HG03097 (cell line): ENCODE data around the gene C14orf180.
"Not testable (repeated sequence)": the region's sequence is repeated elsewhere in the genome, so short reads cannot be mapped to it uniquely, and the experiment has no call there.

Experiments used
- ATAC-seq: cut with Tn5 transposase; IDR thresholded peaks from one replicate; pipeline ENCODE4 v1.9.1; 2021; ENCODE audit not compliant: unreplicated experiment, low FRiP score

Gene C14orf180

DNA sequence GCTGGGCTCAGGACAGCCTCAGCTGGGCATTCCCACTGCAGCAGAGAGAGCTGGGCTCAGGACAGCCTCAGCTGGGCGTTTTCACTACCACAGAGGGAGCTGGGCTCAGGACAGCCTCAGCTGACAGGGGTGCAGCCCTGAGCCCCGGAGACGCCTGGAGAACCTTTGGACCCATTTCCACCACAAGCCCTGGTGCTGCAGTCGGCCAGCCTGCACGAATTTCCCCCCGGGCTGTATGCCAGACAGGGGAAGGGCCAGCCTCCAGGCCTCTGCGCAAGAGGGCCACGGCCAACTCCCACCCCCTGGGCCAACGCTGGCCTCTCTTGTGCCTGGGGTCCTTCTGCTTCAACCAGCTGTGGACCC, 2.6 kb upstream of the C14orf180 start:
- ATAC-seq: no peak

DNA sequence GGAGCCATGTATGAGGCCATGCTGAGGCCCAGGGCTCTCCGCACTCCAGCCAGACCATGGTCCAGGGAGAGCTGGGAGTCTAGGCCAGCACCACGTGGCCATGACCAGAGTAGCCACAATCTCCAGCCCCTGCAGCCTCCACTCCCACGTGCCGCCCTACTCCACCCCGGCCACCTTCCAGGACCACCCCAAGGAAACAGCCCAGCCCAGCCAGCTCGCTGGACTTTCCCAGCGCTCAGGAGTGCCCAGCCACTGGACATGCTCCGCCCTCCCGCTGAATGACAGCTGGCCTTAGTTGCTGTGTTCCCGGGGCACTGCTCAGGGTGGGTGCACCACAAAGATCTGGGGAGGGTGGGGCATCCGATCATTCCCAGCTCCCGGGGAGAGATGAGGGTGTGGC, 2.1 kb upstream of the C14orf180 start:
- ATAC-seq: no peak

DNA sequence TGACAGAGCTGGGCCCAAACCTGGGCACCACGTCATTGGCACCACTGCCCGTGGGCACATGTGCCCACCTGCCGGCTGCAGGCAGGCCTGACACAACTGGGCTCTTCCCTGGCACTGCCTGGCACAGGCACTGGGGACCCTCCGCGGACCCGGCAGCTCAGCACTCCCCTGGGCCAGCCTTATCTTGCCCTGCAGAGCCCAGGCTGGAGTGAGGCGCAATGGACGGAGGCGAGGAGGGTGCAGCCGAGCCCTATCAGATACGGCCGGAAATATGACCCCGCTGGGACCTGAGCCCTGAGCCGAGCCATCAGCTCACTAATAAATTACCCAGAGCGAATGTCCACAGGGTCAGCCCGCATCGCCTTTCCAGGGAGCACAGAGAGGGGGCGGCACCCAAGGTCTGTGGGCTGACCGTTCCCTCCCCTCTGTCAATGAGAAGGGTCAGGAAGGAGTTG, 1.7 kb upstream of the C14orf180 start:
- no peak for ATAC-seq

DNA sequence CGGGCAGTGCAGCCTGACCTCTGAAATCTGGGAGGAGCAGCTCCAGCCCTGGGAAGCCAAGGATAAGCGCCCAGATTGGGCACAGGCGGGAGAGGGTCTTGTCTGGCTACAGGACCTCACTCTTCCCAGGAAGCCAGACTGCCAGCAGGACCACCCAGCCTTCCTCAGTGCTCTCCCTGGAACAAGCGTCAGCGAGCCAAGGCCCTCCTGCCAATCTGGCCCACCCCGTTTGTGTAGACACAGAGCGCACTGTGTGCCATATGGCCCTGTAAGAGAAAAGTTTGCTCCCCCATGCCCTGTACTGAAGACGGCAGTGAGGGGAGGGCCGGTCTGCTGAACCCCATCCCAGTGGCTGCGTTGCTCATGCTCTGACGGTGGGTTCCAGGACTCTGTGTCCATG, 1.2 kb upstream of the C14orf180 start:
- ATAC-seq: no peak

DNA sequence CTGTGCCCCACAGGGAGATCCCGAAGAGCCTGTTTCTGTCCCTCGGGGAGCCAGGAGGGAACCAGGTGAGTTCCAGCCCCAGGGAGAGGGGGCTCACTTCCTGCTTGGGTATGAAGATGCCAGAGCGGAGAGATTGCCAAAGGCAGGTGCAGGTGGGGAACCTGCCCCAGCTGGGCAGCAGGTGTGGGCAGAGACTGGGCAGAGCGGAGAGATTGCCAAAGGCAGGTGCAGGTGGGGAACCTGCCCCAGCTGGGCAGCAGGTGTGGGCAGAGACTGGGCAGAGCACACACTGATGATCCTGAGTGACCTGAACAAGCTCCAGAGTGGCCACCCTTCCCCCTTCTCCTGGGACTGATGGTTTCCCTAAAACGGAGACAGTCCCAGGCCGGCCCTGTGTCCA, 375 bp downstream of the C14orf180 start:
- ATAC-seq: not testable (repeated sequence)

DNA sequence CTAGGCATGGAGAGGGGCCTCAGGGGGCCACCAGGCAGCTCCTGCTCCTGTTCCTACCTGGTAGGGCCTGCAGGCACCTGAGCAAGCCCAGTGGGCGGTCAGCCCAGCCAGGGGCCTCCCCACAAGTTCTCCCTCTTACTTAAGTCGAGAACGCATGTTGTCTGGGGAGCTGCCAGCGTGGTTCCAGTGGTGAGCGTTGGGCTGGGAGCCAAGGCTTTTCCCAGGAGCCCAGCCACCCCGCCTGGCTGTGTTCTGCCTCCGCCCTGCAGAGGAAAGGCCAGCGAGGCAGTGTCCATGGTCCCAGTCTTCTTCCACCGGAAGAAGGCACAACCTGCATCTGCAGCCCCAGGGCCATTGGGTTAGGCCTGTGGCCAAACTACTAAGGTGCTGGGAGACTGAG, 1.4 kb downstream of the C14orf180 start:
- no peak for ATAC-seq

DNA sequence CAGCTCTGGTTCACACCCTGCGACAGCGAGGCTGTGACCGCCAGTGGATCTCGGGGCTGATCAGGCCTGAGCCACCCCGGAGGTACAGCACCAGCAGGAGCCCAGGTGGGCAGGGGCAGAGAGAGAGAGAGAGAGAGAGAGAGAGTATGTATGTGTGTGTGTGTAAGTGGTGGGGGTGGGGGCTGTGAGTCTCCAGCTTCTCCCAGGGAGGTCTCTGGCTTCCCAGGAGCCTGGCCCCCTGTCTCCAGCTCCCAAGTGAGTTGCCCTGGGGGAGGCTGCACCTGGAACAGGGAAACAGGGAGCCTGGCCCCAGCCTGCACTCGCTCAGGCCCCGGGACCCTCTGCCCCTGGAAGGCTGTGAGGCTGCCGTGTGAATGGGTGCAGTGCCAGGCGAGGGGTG, 2.0 kb downstream of the C14orf180 start:
- ATAC-seq: no peak

DNA sequence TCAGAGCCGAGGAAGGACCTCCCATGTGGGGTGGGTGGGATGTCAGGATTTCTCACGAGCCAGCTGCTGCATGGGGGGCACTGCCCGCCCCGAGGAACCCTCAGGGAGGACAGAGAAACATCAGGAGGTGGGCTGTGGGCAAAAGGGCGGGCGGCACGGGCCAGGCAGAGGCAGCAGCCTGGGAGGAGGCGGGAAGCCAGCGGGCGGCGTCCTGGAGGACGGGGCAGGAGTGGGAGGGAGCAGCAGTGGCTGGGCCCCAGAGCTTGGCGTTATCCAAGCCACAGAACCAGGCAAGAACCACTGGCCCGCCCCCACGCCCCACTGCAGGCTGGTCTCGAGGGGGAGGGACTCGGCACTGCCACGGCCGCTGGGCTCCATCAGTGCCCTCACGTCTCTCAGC, 2.4 kb downstream of the C14orf180 start:
- ATAC-seq: no peak

DNA sequence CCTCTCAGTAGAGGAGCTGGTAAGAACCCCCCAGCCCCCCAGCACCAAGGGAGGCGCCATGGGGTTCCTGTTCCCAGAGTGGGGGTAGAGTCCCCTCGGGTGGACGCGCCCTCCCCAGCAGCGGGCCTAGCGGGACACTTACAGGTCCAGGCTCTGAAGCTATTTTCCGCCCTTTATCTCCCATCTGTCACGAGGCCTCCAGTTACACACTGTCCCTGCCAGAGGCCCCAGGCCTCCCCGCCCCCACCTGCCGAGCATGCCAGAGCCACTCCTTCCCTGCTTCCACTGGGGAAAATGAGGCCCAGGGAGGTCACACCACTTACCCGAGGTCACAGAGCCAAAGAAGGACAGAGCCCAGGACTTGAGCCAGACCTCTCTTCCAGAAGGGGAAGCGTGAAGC, 3.1 kb downstream of the C14orf180 start:
- ATAC-seq: no peak

DNA sequence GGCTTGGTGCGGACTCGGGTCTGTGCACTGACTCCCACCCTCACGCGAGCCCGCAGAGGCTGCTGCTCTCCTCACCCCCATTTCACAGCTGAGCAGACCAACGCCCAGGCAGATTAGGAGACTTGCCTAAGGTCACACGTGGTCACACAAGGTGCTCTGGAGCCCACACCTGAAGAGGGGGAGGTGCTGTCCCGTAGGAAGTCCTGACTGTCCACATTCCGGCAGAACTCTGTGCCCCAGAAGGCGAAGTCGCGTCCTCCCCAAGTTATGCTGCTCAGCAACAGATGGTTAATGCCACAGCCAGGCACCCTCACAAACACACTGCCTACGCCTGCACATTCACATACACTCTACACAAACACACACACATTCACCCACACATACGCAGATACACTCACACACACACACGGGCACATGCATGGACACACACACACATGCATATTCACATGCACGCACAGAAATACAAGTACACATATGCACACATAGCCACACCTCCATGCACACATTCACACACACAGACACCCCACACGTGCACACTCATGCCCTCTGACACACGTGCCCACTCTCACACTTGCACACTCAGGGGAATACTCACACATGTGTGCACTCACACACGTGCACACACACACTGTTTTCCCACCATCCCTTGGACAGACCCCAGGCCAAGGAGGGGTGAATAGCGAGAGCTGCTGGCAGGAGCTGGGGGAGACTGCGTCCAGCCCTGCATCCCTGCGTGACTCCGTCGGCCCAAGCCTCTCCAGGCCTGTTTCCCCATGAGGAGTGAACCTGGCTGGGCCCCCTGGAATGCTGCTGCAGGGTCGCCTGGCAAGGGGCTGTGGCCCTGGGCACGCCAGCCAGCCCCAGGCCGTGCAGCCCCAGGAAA, 4.1 kb downstream of the C14orf180 start:
- no peak for ATAC-seq

DNA sequence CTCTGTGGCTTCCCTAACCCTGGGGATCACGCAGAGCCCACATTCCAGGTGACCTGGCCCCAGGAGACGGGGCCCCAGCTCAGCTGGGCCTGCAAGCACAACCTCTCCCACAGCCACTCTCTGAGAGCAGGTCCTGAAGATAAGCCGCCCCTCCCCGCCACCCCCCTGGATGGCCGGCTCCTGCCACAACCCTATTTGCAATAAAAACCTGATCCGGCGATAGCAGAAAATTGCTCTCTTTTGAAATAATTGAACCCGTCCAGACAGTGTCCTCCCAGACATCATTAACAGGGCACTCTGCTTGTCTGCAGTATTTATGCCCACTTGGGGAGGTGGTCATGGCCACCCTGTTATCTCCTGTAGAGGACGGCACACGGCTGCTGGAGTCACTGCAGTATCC, 5.0 kb downstream of the C14orf180 start:
- no peak for ATAC-seq

DNA sequence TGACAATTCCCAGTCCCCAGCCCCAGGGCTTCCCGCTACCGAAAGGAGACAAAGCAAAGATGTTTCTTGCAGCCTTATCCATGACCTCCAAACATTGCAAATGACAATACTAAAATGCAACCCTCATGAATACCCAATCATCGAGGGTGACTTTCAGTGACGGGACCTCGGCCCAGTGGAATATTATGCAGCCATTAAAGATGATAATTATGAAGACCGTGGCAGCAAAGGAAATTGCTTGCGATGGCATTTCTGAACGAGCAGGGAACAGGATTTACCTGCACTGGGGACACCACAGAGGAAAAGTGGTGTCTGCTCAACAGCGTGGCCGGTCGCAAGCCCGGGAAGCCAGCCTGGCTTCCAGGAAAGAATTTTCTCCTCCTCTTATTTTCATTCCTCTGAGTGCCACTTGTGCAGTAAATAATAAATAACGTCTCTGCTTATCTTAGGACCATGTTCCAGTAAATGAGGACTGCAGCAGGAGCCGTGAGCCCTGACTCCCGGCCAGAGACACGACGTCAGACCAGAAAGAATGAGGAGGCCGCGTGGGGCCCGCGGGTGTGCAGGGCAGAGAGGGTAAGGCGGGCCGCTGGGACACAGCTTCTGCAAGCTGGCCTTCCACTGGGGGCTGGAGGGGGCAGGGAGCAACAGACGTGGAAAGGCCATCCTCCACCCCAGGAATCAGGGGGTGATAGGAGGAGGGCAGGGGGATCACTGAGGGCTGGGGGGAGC, 6.6 kb downstream of the C14orf180 start:
- no peak for ATAC-seq

DNA sequence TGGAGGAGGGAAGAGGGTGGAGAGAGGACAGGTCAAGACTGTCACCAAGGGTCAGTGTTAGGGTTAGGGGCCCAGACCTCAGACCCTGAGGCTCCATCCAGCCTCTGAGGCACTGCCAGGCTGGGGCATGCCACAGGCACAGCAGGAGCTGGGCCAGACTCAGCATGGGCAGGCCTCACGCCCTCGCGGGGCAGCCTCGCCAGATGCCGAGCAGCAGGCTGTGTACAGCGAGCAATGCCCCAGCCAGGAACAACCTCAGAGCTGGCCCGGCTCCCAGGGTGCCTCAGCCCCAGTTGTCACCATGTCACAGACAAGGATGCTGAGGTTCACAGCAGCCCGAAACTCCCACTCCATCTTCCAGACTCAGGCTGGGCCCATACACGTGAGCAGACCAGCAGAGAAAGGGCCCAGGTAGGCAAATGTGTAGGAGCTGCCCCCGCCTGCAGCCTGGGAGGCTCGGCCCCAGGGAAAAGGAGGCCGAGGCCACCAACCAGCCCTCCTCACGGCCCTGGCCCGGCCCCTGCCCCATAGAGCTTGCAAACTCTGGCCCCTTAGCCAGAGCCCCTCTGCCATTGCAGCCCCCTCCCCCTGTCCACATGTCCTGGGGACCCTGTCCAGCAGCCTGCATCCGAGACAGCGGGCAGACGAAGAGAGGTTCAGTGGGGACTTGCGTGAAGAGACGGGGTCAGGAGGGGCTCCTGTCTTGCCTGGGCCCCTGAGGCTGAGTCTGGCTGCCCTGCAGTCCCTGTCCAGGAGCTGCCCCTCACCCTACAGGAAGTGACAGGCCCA, 7.5 kb downstream of the C14orf180 start:
- ATAC-seq: no peak

DNA sequence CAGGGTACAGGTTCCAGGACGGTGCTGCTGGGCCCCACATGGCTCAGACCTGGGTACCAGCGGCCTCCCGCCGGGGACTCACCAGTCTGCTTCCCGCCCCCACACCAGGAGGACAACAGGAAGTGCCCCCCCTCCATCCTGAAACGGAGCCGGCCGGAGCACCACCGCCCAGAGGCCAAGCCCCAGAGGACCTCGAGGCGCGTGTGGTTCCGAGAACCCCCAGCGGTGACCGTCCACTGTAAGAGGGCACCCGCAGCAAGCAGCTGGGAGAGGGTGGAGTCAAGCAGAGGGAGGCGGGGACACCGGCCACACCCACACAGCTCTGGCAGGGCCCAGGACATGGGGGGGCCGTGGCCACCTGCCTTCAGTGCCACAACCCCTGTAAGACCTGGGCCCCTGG, 8.1 kb downstream of the C14orf180 start:
- no peak for ATAC-seq

DNA sequence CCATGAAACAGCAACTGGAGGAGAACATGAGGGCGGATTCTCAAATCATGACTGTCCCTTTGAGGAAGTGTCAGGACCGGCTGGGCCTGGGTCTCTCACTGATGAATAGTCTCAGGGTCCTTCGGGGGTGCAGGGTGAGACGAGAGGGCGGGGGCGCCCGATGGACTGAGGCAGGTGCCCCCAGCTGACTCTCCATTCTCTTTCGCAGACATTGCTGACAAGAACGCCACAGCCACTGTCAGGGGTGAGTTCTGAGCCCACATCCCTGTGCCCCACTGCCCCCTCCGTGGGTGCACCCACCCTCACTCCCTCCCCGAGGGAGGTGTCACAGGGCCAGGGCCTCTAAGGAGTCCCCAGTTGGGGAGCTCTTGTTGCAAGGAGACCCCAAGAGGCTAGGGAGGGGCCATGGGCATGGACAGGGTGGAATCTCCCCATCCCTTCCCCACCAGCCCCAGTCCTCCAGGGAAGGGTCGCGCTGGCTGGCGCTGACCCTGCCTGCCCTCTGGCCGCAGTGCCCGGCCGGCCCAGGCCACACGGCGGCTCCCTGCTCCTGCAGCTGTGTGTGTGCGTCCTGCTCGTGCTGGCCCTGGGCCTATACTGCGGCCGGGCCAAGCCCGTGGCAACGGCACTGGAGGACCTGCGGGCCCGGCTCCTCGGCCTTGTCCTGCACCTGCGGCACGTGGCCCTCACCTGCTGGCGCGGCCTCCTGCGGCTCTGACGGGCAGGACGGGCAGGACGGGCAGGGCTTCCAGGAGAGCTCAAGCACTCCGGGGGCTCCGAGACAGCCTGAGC, 8.7 kb downstream of the C14orf180 start:
- no peak for ATAC-seq

DNA sequence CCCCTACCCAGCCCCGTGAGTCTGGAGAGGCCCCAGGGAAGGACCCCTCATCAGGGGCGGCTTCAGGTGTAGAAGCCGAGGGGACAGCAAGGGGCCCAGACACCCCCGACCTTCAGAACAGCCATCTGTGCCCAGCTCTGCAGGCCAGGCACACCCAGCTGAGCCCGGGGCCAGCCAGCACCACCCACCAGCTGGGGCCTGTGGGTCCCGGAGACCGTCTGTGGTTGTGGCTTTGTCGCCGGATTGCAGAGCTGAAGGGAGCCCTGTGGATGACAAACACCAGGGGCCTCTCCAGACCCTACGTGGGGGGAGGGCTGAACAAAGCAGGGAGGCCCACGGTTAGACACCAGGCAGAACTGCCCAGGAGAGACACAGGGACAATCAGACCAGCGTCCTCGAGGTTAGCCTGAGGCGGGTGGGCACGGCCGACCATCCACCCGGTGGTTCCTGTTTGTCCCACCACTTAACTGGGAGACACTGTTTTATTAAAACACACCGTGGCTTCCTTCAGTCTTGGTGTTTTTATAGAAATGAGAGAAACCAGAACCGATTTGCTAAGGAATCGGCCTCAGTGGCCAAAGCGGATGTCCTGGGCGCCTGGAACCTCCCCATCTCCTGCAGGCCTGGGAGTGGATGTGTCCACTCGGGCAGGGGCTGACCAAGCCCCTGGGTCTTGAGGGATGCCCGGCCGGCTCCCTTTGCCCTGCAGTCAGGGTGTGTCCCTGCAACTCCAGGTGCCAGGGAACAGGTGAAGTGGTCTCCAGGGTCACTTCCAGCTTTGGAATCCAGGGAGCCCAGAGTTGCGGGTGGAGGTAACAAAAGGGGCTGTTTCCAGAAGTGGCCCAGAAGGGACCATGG, 10.0 kb downstream of the C14orf180 start:
- no peak for ATAC-seq

DNA sequence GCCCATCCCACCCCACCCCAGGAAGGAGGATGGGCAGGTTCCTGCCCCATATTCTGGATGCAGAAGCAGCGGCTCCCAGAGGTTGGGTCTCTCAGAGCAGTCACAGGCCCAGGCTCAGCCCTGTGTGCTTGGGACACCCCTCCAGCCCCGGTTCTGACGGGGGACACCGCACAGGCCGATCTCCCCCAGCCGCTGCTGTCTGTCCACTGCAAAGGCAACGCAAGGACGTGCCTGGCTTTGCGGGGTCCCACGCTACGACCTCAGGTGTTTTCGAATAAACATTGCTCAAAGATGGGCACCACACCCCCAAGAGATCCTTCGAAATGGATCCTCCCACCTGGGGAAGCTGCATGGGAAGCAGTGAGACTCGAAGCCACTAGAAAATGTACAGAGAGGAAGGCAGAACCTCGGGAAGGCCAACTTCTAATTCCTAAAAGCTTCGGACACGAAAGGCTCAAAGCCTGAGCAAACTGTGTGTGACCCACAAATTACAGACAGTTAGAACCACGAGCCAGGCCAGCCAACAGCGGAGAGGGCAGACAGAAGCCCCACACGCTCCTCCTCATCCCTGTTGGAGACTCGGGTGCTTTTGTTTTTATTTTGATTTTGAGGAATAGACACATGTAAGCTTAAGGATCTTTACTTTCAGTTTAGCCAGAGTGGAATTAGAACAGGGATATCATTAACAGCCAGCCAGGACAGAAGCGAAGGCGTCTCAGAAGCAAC, 10.8 kb downstream of the C14orf180 start:
- no peak for ATAC-seq

DNA sequence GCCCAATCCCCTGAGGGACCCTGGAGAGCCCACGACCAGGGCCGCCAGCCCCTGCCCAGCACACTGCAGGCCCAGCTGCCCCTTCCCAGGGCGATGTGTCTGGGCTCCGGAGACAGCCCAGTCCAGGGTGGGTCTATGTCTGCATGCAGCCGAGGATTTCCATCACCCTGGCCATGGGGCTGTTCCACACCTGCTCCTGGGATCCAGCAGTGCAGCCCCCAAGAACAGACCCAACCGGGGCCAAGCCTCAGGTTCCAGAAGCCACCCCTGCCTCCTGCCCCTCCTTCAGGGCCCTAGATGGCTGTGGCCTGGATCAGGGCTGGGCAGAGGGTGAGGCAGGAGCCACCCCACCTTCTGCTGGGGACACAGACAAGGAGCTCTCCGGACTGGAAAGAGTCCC, 11.5 kb downstream of the C14orf180 start:
- ATAC-seq: no peak
